Measurements from ENCODE around the gene YBX3.

YBX3 gene

GRCh38 chr12:10701843-10702242 is 21.3 kb downstream of the YBX3 start:
- H3K4me3 ChIP-seq (replicated peaks; ENCODE audit: low read depth, low read length) = no peak overlapping the region
- DNase-seq (ENCODE audit: low read depth) = no peak

GRCh38 chr12:10701131-10701681 is 21.9 kb downstream of the YBX3 start:
- no peak for DNase-seq (ENCODE audit: low read depth)
- H3K4me3 ChIP-seq (replicated peaks; ENCODE audit: low read depth, low read length) = no peak overlapping the region
- TF ChIP-seq CTCF (IDR thresholded peaks at IDR 0.05; ENCODE audit: low read length, missing control alignments) = no peak

More at GRCh38 chr12:10701843-10702242, 21.3 kb downstream of the YBX3 start:
- no peak for TF ChIP-seq CTCF (IDR thresholded peaks at IDR 0.05; ENCODE audit: low read length, missing control alignments)

GRCh38 chr12:10700581-10700980 is 22.5 kb downstream of the YBX3 start:
- no peak overlapping the region for H3K4me3 ChIP-seq (replicated peaks; ENCODE audit: low read depth, low read length)
- no peak for DNase-seq (ENCODE audit: low read depth)
- no peak for TF ChIP-seq CTCF (IDR thresholded peaks at IDR 0.05; ENCODE audit: low read length, missing control alignments)

DNA sequence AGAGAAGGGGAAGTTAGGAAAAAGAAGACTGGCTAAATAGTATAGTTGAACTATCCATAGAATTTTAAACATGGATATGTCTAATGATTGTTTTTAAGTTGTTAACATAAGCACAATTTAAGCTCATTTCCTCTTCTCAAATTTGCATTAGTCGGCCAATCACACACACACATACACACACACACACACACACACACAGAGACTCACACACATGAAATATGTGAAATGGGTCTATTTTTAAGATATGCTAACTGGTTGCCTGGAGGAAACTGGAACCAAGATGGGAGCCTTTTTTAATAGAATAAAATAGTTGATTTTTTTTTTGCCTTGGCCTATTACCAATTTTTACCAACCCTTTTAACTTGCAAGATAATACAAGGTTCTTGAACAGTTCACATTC is 25.3 kb downstream of the YBX3 start:
- DNase-seq (ENCODE audit: low read depth) = no peak
- no peak for TF ChIP-seq CTCF (IDR thresholded peaks at IDR 0.05; ENCODE audit: low read length, missing control alignments)
- no peak overlapping the region for H3K4me3 ChIP-seq (replicated peaks; ENCODE audit: low read depth, low read length)

DNA sequence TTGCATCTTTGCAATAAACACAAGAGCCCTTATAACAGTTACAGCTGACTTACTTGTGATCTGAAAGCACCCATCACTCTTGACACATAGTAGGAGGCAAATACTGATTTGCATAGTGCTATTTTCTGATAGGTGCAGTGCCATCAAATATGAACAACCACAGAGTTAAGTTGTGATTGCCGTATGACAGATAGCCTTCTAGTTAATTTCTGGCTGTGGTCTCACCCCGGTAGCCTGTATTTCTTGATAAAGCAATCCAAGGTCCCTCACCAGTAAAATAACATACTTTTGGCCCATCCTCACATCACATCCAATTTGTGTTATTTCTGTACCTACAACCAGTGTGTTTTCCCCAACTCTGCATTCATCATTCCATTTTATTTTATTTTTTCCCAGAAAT is 26.0 kb downstream of the YBX3 start:
- DNase-seq (ENCODE audit: low read depth) = no peak
- H3K4me3 ChIP-seq (replicated peaks; ENCODE audit: low read depth, low read length) = no peak overlapping the region
- TF ChIP-seq CTCF (IDR thresholded peaks at IDR 0.05; ENCODE audit: low read length, missing control alignments) = no peak

- no peak for DNase-seq (ENCODE audit: low read depth)
Measured at GRCh38 chr12:10690906-10691305, 32.2 kb downstream of the YBX3 start.

More at GRCh38 chr12:10690906-10691305, 32.2 kb downstream of the YBX3 start:
- H3K4me3 ChIP-seq (replicated peaks; ENCODE audit: low read depth, low read length) = no peak overlapping the region
- TF ChIP-seq CTCF (IDR thresholded peaks at IDR 0.05; ENCODE audit: low read length, missing control alignments) = no peak
